Retinal pigment epithelial cell (primary cell): Measurements from ENCODE around the gene MBOAT2.

Source experiments
- DNase-seq: peaks from one replicate; pipeline ENCODE4 v3.0.0-alpha.2; 2010; ENCODE audit warnings: low read depth
- H3K4me3 ChIP-seq: 2 replicates; pipeline ENCODE4 v1.5.1; 2011; ENCODE audit warnings: mild to moderate bottlenecking, low read length, control low read depth, moderate library complexity
- TF ChIP-seq, protein P1 (sequence below): conservative IDR thresholded peaks from 2 replicates; pipeline ENCODE4 v1.5.1; 2011; ENCODE audit warnings: low read depth, low read length, control low read depth, inconsistent platforms

Gene MBOAT2

DNA sequence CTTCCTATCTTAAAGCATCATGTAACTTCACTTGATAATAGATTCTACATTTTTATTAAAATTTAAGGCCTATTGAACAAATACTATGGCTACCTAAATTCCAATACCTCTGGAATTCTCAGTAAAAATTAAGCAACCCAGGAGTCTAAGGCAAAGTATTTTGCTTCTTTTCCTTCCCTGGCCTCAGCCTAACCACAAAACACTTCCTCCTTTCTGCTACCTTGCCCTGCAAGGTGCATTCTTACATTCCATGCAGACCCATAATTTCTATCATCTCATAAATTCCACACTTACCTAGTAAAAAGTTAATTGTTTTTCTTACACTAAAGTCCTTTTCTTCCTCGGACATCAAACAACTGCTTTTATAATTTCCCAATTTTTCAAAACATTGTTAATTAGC is 3.7 kb downstream of the MBOAT2 start:
- TF ChIP-seq, protein P1, sequence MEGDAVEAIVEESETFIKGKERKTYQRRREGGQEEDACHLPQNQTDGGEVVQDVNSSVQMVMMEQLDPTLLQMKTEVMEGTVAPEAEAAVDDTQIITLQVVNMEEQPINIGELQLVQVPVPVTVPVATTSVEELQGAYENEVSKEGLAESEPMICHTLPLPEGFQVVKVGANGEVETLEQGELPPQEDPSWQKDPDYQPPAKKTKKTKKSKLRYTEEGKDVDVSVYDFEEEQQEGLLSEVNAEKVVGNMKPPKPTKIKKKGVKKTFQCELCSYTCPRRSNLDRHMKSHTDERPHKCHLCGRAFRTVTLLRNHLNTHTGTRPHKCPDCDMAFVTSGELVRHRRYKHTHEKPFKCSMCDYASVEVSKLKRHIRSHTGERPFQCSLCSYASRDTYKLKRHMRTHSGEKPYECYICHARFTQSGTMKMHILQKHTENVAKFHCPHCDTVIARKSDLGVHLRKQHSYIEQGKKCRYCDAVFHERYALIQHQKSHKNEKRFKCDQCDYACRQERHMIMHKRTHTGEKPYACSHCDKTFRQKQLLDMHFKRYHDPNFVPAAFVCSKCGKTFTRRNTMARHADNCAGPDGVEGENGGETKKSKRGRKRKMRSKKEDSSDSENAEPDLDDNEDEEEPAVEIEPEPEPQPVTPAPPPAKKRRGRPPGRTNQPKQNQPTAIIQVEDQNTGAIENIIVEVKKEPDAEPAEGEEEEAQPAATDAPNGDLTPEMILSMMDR, result no peak
- DNase-seq, result no peak
- no peak overlapping the region for H3K4me3 ChIP-seq

DNA sequence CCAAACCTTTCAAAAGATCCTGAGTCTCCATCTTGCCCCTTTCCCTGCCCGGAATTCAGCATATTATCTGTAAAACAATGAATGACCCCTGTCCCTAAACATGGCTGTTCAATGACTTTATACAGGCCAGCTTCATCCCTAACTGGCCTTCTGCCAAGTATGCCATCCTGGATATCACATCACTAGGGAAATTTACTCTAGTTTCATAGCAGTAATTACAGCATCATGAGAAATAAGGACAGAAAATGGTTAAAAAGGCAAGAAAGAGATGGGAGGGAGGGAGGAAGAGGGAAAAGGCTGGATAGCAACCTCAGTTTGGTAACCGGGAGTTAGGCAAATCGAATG is 4.4 kb downstream of the MBOAT2 start:
- no peak overlapping the region for H3K4me3 ChIP-seq
- TF ChIP-seq, protein P1, result no peak
- no peak for DNase-seq

DNA sequence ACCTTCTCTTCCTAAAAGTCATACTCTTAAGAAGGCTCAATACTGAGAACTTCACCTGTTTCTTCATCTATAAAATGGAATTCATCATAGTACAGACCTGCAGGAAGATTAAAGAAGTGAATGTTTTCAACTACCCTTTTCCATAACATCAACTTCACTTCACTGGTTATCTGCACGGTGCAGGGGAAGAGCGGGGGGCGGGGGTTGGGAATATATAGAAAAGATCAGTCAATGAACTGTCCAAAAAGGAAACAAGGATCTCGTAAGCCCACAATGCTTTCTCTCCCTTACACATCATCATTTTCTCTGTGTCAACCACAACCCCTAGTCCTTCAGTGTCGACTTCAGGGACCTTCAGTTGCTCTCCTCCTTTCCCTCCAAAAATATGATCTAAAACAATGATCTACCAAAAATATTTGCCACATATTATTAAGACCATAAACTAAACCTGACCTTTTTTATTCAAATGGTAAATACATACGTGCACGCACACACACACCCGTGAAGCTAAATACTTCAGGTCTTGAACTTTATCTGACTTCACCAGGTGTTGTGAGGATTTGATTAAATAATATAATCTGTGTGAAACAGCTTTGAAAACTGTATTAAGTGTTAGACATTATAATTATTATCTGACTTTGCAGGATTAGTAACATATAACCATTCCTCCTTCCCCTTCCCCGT is 4.9 kb downstream of the MBOAT2 start:
- no peak overlapping the region for H3K4me3 ChIP-seq
- TF ChIP-seq, protein P1, result no peak
- no peak for DNase-seq

DNA sequence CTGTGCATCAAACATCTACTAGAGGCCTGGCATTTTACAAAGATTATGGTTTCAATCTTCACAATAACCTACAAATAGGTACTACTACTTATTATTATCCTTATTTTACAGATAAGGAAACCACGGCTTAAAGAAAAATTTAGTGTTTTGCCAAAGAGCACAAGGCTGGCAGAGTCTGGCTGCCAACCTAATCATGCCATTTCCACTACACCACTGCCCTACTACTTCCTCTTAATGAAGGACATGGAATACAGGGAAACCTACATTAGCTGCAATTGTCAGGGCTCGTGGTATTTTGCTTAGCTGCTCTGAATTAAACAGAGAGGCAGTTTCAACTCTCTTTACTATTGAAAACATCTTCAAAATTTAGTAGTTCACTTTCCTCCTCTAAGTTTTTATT is 5.9 kb downstream of the MBOAT2 start:
- no peak overlapping the region for H3K4me3 ChIP-seq
- DNase-seq, result no peak
- TF ChIP-seq, protein P1, result no peak

DNA sequence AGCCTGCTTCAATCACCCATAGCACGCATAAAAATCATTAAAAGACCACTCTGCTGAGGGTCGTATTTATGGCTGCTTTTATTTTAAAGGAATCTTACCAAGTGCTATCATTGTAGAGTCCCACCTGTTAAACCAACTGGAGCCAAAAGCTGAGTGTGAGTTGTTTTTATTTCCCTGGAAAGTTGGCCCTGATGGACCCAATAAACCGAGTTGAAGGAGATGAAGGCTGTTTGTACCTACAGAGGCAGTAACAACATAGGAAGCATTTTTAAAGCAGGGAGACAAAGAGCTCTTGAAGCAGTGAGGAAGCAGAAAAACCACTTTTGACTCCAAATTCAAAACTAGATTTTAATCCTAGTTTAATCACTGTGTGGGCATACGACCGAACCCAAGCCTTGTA is 6.4 kb downstream of the MBOAT2 start:
- DNase-seq, result no peak
- no peak overlapping the region for H3K4me3 ChIP-seq
- TF ChIP-seq, protein P1, result no peak

- H3K4me3 ChIP-seq, result no peak overlapping the region
- no peak for DNase-seq
- TF ChIP-seq, protein P1, result no peak
These were observed 7.5 kb downstream of the MBOAT2 start for GRCh38 chr2:8996006-8996405.

DNA sequence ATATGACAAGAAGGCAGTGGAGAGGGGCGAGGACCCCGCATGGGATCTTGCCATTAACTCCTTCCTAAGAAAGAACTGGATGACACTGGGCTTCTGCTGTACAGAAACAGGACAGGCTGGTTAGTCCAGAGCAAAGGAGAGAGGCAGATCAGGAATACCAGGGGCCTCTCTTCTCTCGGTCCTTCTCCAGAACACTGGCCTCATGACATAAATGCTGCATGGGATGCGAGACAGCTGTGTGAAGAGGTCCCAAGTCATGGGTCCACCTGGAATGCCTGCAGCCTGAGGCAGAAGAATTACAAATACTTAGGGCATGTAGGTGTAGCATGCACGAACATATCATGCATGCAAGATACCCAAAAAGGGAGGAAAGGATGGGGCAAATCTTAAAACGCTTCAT is 9.1 kb downstream of the MBOAT2 start:
- no peak overlapping the region for H3K4me3 ChIP-seq
- DNase-seq, result no peak
- TF ChIP-seq, protein P1, result no peak
